HG03460 (cell line): Measurements from ENCODE around the gene STAT1.

Experiments used
- ATAC-seq: cut with Tn5 transposase; IDR thresholded peaks from one replicate; pipeline ENCODE4 v1.9.1; 2021; ENCODE audit not compliant: unreplicated experiment

Gene STAT1

DNA sequence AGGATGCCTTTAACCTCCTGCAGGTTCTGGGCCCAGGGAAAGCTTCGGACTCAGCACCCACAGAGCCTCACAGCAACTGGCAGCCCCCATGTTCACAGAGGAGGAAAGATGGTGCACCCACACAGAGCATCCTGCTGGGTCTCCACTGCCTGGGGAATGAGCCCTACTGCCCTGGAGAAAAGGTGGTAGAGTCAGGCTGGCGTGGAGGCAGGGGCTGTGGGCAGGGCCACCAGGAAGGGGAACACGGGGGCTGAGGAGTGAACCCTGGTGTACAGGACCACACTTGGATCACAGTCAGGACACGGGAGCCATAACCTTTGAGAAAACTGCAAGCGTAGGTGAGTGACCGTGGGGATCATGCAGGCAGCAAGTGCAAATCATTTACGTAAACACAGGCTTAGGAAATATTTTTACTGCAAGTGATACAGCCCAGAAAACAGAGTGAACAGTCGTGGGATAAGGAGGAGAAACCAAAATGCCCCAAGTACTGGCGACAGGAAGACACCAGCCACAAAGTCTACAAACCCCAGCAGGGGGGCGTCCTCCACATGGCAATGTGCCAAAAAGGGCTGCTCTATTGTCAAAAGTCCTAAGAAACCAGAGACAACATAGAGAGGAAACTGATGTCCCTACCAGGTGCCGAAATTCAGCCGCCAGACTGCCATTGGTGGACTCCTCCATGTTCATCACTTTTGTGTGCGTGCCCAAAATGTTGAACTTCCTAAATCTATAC, 27.6 kb downstream of the STAT1 start:
- ATAC-seq: no peak

DNA sequence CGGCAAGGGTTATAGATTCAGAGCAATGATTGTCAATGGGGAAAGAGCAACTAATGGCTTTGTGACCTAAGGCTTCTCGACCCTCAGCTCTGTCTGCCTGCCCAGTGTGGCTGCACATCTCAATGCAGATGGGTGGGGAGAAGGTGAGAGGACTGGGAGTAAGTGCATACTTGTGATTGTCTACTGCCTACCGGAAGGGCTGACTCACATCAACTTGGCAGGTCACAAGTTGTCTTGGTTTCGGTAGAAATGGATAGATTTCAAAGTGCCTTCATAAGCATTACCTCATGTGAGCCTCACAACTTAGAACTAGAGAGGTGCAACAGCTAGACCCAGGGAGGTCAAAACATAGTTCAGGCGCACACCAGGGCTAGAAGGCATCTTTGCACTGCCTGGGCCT, 29.4 kb downstream of the STAT1 start:
- no peak for ATAC-seq

DNA sequence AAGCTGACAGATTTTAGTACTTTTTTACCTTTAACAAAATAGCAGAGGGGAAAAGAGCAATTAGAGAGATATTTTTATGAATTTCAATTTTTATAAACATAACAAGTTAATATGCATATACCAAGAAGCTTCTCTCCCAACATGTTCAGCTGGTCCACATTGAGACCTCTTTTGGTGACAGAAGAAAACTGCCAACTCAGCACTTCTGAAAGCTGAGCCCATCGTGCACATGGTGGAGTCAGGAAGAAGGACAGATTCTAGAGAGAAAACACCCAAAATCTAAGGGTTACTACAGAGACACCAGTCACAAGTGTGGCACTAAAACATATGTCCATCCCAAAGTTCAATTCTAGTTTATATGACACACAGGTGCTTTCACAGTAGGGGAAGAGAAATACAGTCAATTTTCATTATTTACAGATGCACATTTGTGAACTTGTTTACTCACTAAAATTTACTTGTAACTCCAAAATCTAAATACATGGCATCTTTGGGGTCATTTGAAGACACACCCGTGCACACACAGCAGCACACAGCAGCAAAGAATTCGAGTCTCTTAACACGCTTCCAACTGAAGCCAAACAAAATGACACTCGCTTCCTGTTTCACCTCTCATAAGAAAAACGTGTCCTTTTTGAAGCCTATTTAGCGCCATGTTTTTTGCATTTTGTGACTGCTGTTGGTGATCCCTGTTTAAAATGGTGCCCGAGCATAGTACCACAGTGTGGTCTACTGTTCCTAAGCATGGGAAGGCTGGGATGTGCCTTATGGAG, 31.5 kb downstream of the STAT1 start:
- no peak for ATAC-seq

DNA sequence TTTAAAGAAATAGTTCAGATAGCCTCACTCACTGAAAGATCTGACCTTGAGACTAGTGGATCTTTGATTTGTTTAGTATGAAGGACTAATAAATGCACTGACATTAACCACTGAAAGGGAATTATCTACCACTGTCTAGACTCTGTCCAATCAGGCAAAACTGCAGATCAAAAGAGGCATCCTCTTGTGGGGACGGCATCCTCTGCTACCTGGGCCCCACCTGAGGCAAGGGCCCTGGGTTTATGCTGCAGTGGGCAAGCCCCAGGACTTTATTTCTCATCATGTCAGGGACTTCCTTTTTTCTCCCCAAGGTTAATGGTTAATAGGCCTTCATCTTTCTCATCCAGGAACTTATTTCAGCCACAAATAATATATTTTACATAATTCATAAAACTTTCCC, 32.2 kb downstream of the STAT1 start:
- no peak for ATAC-seq

DNA sequence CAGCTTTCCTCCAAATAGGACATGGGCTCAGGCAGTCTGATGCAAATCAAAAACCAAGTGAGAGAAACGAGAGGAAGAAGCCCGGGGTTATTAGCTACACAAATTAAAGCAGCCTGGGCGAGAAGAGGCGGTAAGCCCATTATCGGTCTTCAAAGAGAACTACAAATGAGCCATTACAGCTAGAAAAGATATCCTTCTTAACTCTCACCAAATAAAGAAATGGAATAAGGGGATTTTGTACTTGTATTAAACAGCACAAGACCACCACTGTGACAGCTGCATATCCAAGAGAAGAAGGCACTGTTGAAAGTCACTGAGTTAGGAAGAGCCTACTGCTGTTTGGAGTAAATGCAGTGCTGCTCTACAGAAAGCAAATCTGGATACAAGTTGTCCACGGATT, 32.6 kb downstream of the STAT1 start:
- no peak for ATAC-seq

DNA sequence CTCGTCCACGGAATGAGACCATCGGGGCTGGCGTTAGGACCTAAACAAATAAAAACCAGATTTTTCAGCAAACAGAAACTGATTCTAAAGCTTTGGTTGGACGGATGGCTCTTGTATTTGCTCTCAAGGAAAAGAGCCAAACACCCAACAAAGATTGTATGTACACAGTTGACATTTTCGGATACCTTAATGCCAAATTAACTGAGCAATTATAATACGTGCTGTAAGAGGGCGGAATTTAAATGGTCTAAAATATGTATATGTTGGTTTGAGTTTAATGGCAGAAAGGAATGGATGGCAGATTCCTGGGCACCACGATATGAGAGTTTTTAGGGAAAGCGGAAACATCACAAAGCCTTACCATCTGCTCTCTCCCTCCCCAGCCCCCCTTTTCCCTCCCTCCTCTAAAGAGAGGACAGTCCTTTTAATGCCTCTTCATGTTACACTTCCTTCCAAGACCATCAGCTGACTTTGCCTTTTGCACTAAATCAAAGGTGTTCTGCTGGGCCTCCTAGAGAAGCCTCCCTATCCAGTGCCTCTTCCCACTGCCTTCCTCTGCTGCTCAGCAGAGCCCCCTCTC, 33.3 kb downstream of the STAT1 start:
- no peak for ATAC-seq

DNA sequence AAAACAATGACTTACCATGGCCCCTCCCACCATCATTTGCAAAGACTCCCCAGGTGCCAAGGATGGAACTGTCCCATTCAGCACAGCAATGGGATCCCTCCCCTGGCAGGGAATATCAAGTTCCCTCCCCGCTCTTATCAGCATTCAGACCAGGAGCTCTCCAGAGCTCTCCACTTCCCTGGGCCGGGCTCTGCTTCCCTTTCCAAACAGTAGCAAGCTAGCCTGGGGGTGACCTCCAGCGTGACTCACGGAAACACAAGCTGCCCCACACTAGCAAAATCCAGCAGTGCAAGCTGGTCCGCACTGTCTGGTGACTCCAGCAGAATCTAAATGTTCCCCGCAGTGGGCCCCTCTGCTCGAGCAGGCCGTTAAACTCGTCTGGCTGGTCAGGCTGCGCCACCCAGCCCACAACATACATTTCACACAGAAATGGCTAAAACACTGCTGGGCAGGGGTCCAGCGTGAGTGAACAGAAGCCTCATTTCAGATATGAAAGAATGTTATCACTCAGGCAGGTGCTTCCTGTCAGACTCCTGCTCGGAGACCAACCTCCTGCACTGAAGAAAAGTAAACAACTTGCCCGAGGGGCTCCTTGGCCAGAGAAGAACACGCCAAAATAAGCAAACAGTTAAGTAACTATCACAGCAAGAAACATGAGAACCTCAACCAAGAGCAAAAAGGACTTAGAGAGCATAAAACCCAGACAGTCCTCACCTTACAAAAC, 33.9 kb downstream of the STAT1 start:
- ATAC-seq: no peak

DNA sequence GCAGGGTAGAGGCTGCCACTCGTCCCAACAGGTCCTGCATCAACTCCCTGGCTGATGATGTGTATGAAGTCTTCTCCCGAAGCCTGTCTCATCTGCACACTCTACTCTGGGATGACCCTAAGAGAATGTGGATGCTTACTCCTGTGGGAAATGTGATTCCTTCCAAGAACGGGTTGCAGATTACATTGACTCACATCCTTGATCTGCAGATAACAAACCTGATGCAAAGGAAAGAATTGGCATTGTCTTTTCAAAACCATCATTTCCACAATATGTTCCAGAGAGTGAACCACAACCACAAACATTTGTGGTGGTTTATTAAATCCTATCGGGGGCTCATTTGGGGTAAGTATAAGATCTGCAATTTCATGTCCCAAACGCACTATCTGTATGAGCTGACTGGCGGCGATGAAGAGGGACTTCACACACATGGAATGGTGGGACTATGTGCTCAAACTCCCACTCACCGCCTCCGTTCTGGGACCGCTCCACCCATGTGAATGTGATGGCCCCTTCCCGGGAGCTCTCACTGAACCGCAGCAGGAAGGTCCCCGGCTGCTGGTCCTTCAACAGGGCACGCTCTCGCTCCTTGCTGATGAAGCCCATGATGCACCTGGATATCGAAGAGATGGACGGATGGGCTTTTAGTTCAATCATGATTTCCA, 35.5 kb downstream of the STAT1 start:
- no peak for ATAC-seq

DNA sequence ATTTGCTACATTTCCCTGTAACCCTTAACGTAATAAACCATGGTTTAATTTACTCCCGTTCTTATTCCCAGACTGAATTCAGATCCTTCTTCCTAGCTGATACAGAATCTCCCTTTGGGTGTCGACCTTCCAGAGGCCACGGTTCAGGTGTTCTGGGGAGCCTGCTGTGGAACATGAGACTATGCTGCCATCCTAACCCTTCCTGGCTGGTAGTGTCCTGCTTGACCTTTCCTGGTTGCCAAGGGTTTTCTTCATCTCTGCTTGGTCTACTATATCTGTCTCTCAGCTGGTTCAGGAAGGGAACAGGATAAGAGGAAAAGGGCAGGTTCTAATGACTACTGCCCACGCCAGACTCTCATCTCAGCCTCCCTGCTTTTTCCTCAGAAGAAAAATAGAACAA, 36.5 kb downstream of the STAT1 start:
- no peak for ATAC-seq

DNA sequence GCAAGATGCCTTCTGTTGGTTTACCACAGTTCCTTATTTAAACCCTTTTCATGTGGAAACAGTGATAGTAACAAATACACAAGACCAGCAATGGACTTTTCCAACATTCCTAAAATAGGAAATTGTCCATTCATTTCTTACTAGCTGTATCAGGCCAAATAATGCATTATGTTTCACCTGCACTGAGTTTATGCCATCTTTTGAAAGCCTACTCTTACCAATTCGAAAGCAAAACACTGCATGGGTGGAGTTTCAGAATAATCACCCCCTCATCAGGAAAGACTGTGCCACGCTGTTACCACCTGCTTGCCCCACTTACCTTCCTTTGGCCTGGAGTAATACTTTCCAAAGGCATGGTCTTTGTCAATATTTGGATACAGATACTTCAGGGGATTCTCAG, 37.5 kb downstream of the STAT1 start:
- no peak for ATAC-seq

DNA sequence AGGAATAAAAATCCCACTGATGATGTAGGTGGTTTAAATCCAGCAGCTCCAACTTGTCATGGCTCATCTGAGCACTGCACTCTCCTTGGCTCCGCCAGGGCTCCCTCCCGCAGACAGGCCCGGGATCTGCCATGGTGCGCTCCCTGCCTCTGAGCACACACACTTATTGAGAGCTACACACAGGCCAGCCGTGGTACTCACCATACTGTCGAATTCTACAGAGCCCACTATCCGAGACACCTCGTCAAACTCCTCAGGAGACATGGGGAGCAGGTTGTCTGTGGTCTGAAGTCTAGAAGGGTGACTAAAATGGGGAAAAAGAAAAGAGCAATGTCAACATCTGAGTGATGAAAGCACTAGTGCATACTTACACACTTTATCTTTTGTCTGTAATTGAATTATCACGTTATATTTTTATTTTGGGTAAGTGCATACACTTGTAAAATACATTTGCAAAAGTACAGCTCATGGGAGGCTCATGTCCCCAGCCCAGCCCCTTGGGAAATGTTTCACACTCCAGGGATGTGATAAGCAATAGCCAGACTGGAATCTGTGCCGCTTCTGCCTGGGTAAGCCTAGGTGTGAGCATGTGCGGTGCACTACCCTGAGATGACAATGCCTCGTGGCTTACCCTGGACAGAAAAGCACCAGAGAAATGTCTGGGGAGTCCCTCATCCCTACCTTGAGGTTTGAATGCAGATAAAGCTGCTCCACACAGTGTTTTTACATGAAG, 39.2 kb downstream of the STAT1 start:
- no peak for ATAC-seq

DNA sequence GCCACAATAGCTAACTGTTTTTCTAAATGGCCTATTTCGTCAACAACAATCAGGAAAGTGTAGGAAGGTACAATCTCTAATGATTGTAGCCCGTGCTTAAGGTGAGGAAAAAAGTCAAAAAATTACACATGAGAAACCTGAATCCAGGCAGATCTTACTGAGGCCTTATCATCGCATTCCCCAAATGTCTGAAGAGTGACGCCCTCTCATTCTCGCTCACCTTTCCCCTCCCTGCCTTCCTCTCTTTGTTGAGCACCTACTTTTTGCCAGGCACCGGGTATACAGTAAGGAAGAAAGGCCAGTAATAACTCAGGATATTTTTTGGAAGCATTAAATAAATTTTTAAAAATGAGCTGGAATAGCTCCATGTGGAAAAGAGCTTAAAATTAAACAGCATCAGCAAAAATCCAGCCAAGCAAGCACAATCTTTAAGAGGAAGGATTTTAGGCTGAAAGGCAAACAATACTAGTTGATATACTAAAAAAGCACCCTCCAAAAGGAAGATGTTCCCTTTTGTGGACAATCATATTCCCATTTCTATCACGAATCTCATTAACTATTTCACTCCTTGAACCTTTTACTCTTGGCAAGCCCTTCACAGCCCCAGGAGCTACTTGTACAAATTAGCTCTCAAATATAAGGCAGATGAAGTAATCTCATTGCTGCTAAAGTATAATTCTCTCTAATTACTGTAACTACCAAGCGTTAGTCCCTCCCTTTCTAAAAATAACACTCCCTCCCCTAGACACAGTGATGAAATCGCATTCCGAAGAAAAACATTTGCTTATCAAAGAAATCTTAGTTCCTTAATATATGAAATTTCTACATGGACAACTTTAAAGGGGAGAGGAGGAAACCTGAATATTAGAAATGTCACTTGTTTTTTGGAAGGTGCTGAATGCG, 40.0 kb downstream of the STAT1 start:
- ATAC-seq: no peak

DNA sequence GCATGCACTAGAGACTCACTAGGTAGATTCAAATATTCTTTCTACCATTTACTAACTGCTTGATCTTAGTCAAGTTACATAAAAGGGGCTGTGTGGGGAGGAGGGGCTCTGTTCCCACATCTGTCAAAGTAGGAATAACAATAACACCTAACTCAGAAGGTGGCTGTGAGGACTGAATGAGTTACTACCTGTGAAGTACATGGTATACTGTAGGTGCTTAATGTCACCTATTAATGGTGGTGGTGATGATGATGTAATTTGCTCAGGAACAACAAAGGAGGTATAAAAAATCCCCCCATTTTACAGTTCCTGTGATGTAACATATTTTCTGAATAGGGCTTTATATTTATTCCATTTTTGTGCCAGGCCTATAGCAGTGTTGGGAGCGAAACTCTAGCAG, 40.7 kb downstream of the STAT1 start:
- no peak for ATAC-seq

DNA sequence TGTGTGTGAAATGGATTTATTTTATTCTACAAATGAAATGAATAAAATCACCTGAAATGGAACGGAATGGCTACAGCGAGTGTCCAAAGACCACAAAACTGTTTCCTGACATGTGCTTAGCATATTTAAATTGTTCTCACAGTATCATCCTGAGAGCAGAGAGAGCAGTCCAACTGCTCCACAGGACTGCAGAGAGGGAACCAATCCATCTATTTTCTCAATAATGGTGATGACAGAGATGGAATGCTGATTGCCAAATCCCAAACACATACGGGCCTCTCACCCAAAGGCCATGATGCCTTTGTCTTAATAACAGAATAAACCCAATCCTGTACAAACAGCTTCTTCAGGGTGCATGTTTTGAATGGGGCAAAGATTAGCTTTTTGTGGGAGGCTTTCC, 41.1 kb downstream of the STAT1 start:
- ATAC-seq: no peak

DNA sequence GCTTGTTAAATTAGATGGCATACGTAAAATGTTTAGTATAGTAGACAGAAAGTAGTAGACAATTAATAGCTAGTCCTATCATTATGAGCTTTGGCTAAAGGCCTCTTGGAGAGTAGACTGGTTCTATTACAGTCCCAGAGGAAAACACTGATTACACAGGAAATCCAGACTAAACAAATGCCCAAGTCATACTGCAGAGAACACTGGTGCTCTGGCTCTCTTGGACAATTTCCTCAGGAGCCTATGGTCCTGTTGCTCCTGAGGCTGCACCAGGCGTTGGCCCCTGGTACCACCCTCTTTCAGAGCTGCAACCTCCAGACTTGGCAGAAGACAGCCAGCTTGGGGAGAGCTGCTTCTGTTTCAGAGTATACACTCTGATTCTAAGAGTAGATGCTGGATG, 41.8 kb downstream of the STAT1 start:
- no peak for ATAC-seq

DNA sequence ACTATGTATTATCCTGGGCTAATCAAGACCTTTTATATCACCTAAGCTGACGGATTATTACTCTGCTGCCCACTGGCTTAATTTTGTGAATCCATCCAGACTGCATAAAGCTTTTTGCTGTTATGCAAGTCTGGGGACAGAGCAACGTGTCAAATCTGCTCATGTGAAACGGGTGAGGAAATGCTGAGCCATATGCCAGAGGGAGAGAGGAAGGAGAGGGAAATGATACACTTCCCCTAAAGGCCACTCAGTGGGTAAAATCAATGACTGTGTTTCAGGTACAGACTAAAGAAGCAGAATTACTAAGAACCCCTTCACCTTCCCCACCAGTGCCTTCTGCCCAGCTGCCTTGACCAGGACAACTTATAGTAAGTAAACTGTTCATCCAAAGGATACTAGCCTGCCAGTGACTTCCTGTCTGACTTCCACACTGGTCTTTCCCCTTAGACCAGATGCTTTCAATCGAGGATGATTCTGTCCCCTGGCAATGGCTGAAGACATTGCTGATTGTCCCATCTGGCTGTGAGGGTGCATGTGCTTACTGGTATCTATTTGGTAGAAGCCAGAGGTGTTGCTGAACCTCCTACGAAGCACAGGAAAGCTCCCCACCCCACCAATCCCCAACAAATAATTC, 43.0 kb downstream of the STAT1 start:
- ATAC-seq: no peak

DNA sequence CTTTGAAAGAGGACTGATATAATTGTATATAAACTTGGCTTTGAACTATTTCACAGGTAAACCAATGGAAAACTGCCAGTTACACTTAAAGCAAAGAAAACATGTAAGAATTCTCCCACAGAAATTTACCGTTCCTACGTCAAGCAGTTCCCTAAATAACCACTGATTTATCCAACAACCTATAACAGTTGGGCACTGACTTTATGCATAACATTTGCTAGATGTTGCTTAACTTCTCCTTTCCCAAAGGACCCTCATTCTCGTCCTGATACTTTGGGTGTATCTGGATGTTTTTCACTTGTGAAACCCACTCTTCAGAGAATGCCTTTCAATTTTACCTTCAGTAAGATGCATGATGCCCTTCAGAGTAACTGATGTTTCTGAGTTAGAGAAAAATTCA, 43.8 kb downstream of the STAT1 start:
- no peak for ATAC-seq

DNA sequence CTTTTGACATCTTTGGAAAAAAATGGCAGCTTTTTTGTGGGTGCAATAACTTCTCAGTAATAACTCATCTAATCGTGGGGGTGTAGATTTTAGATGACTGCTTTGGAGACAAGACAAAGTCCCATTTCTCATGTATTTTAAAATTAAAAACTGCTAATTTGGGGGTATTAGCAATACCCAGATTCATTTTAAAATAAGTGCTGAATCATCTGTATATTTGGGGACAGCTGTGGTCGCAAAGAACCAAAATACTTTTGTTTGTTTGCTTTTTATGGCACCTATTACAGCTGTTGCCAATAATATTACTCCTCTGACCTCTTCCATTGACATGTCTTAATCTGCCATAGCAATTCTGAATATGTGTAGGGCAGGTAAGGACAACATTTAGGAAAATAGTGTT, 45.4 kb downstream of the STAT1 start:
- ATAC-seq: no peak
